K562 (cell line): ENCODE data around the gene ZNF362.

Source experiments
- NR2F6 ChIP-seq: fragments of 450-650 bp; formaldehyde crosslinking; IDR thresholded peaks from 2 replicates; pipeline ENCODE4 v1.4.0; 2020; ENCODE audit warnings: mild to moderate bottlenecking
- SMAD4 ChIP-seq: fragments of 250-450 bp; sonication (Bioruptor Pico); conservative IDR thresholded peaks from 2 replicates; pipeline ENCODE4 v1.8.0; 2021; ENCODE audit warnings: inconsistent platforms, mild to moderate bottlenecking, moderate library complexity
- SMC3 ChIP-seq: conservative IDR thresholded peaks from 2 replicates; pipeline ENCODE4 v1.6.1; 2011; ENCODE audit warnings: low read depth, low read length, improper control_type of control experiment; ENCODE audit not compliant: insufficient read depth
- TF ChIP-seq, protein P1 (sequence below): sonication (generic); formaldehyde crosslinking; IDR thresholded peaks from 2 replicates; pipeline ENCODE4 v1.8.1; 2023; ENCODE audit warnings: mild to moderate bottlenecking, missing genetic modification reagents
- TF ChIP-seq, protein P2 (sequence below): fragments of 250-450 bp; sonication (Bioruptor Pico); IDR thresholded peaks from 2 replicates; pipeline ENCODE4 v1.4.0; 2020
- TF ChIP-seq, protein P3 (sequence below): fragments of 250-450 bp; sonication (Bioruptor Pico); IDR thresholded peaks from 2 replicates; pipeline ENCODE4 v1.5.0; 2021; ENCODE audit warnings: mild to moderate bottlenecking, borderline replicate concordance

- no peak for TF ChIP-seq NR2F6 (CRISPR knock-in tag)
- TF ChIP-seq, protein P1, sequence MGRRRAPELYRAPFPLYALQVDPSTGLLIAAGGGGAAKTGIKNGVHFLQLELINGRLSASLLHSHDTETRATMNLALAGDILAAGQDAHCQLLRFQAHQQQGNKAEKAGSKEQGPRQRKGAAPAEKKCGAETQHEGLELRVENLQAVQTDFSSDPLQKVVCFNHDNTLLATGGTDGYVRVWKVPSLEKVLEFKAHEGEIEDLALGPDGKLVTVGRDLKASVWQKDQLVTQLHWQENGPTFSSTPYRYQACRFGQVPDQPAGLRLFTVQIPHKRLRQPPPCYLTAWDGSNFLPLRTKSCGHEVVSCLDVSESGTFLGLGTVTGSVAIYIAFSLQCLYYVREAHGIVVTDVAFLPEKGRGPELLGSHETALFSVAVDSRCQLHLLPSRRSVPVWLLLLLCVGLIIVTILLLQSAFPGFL (CRISPR knock-in tag) = no peak
- TF ChIP-seq, protein P2, sequence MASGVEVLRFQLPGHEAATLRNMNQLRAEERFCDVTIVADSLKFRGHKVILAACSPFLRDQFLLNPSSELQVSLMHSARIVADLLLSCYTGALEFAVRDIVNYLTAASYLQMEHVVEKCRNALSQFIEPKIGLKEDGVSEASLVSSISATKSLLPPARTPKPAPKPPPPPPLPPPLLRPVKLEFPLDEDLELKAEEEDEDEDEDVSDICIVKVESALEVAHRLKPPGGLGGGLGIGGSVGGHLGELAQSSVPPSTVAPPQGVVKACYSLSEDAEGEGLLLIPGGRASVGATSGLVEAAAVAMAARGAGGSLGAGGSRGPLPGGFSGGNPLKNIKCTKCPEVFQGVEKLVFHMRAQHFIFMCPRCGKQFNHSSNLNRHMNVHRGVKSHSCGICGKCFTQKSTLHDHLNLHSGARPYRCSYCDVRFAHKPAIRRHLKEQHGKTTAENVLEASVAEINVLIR = no peak
- TF ChIP-seq, protein P3, sequence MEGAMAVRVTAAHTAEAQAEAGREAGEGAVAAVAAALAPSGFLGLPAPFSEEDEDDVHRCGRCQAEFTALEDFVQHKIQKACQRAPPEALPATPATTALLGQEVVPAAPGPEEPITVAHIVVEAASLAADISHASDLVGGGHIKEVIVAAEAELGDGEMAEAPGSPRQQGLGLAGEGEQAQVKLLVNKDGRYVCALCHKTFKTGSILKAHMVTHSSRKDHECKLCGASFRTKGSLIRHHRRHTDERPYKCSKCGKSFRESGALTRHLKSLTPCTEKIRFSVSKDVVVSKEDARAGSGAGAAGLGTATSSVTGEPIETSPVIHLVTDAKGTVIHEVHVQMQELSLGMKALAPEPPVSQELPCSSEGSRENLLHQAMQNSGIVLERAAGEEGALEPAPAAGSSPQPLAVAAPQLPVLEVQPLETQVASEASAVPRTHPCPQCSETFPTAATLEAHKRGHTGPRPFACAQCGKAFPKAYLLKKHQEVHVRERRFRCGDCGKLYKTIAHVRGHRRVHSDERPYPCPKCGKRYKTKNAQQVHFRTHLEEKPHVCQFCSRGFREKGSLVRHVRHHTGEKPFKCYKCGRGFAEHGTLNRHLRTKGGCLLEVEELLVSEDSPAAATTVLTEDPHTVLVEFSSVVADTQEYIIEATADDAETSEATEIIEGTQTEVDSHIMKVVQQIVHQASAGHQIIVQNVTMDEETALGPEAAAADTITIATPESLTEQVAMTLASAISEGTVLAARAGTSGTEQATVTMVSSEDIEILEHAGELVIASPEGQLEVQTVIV (CRISPR knock-in tag) = no peak
- TF ChIP-seq SMC3 = no peak
- TF ChIP-seq SMAD4 (CRISPR knock-in tag) = no peak
These were observed 8.7 kb upstream of the ZNF362 start for GRCh38 chr1:33247545-33247944.
